Measurements from ENCODE around the gene TRMT1. TPM values are rescaled to one million over a fixed set of nuclear protein-coding genes. Genes with fewer than 3 reads are reported as not detected.
"Not testable (repeated sequence)": the region's sequence is repeated elsewhere in the genome, so short reads cannot be mapped to it uniquely, and the experiment has no call there.

TRMT1 gene
- total RNA-seq, 1 donor from 2014 or later, result 17.5 TPM

- intact Hi-C loops (cut with DNase I), result loop anchor here (5.0 kb wide), 5 partner anchors 55 to 685 kb away; partner anchors contain the start of gene JUNB
- DNase-seq (ENCODE audit: low spot score), result no peak
These were observed 35.9 kb upstream of the TRMT1 start for GRCh38 chr19:13152356-13152973.

- DNase-seq (ENCODE audit: low spot score), result peak; percentile 99
- intact Hi-C loops (cut with DNase I), result loop anchor here (2.0 to 5.0 kb wide), 7 partner anchors 35 to 686 kb away; partner anchors contain the start of genes JUNB, LYL1 and TRMT1
These were observed 35.2 kb upstream of the TRMT1 start for GRCh38 chr19:13151605-13152355.

- intact Hi-C loops (cut with DNase I), result loop anchor here (2.0 to 5.0 kb wide), 7 partner anchors 34 to 686 kb away; partner anchors contain the start of genes JUNB, LYL1 and TRMT1
- DNase-seq (ENCODE audit: low spot score), result no peak
These were observed 34.5 kb upstream of the TRMT1 start for GRCh38 chr19:13150931-13151604.

- DNase-seq (ENCODE audit: low spot score), result peak; percentile 98
- intact Hi-C loops (cut with DNase I), result loop anchor here (2.0 to 5.0 kb wide), 7 partner anchors 34 to 687 kb away; partner anchors contain the start of genes JUNB, LYL1 and TRMT1
These were observed 33.8 kb upstream of the TRMT1 start, which contains the start of the genes IER2 and STX10 for GRCh38 chr19:13150187-13150930. IER2 (plus strand) TSS chr19:13150411; CDS start chr19:13153187, 2,776 bp downstream. STX10 (minus strand) TSS chr19:13150375; CDS start chr19:13150173, 202 bp downstream.

GRCh38 chr19:13149628-13150186, 33.2 kb upstream of the TRMT1 start:
- intact Hi-C loops (cut with DNase I), result loop anchor here (2.0 to 5.0 kb wide), 7 partner anchors 33 to 688 kb away; partner anchors contain the start of genes JUNB, LYL1 and TRMT1
- DNase-seq (ENCODE audit: low spot score), result no peak

GRCh38 chr19:13149173-13149627, 32.7 kb upstream of the TRMT1 start:
- intact Hi-C loops (cut with DNase I); DNase-seq (ENCODE audit: low spot score): not testable (repeated sequence)

- intact Hi-C loops (cut with DNase I), result no loop called here
- DNase-seq (ENCODE audit: low spot score), result peak; percentile 84
These were observed 30.4 kb upstream of the TRMT1 start for GRCh38 chr19:13146763-13147563.

- intact Hi-C loops (cut with DNase I), result no loop called here
- no peak for DNase-seq (ENCODE audit: low spot score)
These were observed 23.2 kb upstream of the TRMT1 start for GRCh38 chr19:13139633-13140311.

- intact Hi-C loops (cut with DNase I), result no loop called here
- DNase-seq (ENCODE audit: low spot score), result no peak
These were observed 22.3 kb upstream of the TRMT1 start for GRCh38 chr19:13138916-13139198.

- intact Hi-C loops (cut with DNase I), result no loop called here
These were observed 21.8 kb upstream of the TRMT1 start for GRCh38 chr19:13138171-13138915.

GRCh38 chr19:13137290-13137794, 20.8 kb upstream of the TRMT1 start:
- intact Hi-C loops (cut with DNase I), result no loop called here
- no peak for DNase-seq (ENCODE audit: low spot score)

More at GRCh38 chr19:13138171-13138915, 21.8 kb upstream of the TRMT1 start:
- DNase-seq (ENCODE audit: low spot score), result no peak

- intact Hi-C loops (cut with DNase I), result no loop called here
These were observed 18.8 kb upstream of the TRMT1 start for GRCh38 chr19:13135068-13136062.

GRCh38 chr19:13134626-13135025, 18.1 kb upstream of the TRMT1 start:
- intact Hi-C loops (cut with DNase I), result no loop called here
- no peak for DNase-seq (ENCODE audit: low spot score)

More at GRCh38 chr19:13135068-13136062, 18.8 kb upstream of the TRMT1 start:
- DNase-seq (ENCODE audit: low spot score), result no peak

GRCh38 chr19:13133241-13133870, 16.8 kb upstream of the TRMT1 start:
- no peak for DNase-seq (ENCODE audit: low spot score)
- intact Hi-C loops (cut with DNase I), result no loop called here

Measured in cardiac septum (tissue), 1 donor.